IPS DF 4.7 (cell line): ENCODE measurements around the gene GPATCH1.
"Not testable (repeated sequence)": the region's sequence is repeated elsewhere in the genome, so short reads cannot be mapped to it uniquely, and the experiment has no call there.

Experiments used
- DNase-seq: peaks from one replicate; pipeline ENCODE4 v3.0.0-alpha.2; 2013; ENCODE audit warnings: low spot score; ENCODE audit errors: extremely low read depth

The GPATCH1 gene, protein sequence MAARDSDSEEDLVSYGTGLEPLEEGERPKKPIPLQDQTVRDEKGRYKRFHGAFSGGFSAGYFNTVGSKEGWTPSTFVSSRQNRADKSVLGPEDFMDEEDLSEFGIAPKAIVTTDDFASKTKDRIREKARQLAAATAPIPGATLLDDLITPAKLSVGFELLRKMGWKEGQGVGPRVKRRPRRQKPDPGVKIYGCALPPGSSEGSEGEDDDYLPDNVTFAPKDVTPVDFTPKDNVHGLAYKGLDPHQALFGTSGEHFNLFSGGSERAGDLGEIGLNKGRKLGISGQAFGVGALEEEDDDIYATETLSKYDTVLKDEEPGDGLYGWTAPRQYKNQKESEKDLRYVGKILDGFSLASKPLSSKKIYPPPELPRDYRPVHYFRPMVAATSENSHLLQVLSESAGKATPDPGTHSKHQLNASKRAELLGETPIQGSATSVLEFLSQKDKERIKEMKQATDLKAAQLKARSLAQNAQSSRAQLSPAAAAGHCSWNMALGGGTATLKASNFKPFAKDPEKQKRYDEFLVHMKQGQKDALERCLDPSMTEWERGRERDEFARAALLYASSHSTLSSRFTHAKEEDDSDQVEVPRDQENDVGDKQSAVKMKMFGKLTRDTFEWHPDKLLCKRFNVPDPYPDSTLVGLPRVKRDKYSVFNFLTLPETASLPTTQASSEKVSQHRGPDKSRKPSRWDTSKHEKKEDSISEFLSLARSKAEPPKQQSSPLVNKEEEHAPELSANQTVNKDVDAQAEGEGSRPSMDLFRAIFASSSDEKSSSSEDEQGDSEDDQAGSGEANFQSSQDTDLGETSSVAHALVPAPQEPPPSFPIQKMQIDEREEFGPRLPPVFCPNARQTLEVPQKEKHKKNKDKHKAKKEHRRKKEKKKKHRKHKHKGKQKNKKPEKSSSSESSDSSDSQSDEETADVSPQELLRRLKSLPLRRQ

DNA sequence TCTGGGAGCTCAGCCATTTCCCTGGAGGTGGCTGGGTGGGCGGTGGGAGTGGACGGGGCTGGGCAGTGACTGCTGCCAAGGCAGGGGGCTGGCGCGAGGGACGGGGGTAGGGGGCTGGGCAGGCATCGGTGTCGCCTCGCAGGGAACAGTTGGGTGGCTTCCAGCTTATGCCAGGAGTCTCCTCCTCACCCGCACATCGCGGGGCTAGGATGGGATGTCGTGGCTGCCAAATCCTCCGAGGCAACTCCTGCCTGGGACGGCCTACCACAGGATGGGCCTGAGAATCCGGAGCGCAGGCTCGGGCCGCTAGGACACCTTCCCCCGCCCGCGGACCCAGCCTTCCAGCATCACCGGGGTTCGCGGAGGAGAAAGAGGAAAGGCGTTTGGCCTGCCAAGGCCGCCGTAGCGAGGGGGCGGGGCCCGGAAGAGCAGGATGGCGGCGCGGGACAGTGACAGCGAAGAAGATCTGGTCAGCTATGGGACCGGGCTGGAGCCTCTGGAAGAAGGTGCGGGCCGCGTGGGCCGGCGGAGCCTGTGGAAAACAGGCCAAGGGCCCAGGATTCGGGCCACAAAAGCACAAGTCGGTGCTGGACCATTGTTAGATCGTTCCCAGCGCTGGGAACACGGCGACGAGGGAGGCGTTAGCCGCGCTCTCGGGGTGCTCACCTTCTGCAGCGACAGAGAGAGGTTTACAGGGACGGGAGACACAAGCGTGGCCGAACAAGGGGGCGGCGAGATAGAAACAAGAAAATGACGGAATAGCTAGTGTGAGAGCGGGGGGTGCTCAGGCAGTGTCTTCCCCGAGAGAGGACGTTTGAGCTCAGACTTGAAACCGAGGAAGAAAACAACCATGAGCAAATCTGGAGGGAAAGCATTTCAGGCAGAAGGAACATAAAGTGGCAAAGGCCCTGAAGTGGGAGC, at the start of gene GPATCH1:
TSS of gene GPATCH1 (plus strand) at position 421 of the 921 bp plus-strand sequence. CDS start at position 434, 13 bp downstream.
- DNase-seq, result no peak

DNA sequence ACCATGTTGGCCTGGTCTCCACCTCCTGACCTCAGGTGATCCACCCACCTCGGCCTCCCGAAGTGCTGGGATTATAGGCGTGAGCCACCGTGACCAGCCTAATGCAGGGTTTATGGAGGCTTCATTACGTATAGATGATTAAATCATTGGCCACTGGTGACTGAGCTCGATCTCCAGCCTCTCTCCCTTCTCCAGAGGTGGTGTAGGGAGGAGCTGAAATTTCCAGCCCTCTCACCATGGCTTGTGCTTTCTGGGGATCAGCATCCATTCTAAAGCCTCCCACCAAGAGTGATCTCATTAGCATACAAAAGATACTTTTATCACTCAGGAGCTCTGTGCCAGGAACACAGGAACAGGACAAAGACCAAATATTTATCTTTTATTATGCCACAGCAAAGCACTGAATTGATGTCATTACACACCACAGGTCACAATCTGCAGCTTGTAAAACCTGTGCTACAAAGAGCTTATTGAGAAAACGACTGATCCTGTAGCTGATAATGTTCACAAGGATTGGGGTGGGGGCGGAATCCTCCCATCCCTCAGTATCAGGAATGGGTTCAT, 48.7 kb upstream of the GPATCH1 start:
- no peak for DNase-seq

GRCh38 chr19:33035461-33035860, 45.5 kb upstream of the GPATCH1 start:
- no peak for DNase-seq

- not testable (repeated sequence) for DNase-seq
Observed at GRCh38 chr19:33036370-33037167, 44.4 kb upstream of the GPATCH1 start.

DNA sequence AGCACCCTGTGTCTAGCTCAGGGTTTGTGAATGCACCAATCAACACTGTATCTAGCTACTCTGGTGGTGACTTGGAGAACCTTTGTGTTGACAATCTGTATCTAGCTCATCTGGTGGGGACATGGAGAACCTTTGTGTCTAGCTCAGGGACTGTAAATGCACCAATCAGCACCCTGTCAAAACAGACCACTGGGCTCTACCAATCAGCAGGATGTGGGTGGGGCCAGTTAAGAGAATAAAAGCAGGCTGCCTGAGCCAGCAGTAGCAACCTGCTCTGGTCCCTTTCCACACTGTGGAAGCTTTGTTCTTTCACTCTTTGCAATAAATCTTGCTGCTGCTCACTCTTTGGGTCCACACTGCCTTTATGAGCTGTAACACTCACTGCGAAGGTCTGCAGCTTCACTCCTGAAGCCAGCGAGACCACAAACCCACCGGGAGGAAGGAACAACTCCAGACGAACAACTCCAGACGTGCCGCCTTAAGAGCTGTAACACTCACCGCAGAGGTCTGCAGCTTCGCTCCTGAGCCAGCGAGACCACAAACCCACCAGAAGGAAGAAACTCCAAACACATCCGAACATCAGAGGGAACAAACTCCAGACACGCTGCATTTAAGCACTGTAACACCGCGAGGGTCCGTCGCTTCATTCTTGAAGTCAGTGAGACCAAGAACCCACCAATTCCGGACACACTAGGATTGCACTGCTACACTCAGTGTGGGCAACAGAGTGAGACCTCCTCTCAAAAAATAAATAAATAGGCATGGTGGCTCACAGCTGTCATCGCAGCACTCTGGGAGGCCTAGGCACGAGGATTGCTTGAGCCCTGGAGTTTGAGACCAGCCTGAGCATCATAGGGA, 43.6 kb upstream of the GPATCH1 start:
- not testable (repeated sequence) for DNase-seq

GRCh38 chr19:33039108-33039599, 41.8 kb upstream of the GPATCH1 start:
- no peak for DNase-seq

GRCh38 chr19:33039815-33040214, 41.2 kb upstream of the GPATCH1 start:
- no peak for DNase-seq

DNA sequence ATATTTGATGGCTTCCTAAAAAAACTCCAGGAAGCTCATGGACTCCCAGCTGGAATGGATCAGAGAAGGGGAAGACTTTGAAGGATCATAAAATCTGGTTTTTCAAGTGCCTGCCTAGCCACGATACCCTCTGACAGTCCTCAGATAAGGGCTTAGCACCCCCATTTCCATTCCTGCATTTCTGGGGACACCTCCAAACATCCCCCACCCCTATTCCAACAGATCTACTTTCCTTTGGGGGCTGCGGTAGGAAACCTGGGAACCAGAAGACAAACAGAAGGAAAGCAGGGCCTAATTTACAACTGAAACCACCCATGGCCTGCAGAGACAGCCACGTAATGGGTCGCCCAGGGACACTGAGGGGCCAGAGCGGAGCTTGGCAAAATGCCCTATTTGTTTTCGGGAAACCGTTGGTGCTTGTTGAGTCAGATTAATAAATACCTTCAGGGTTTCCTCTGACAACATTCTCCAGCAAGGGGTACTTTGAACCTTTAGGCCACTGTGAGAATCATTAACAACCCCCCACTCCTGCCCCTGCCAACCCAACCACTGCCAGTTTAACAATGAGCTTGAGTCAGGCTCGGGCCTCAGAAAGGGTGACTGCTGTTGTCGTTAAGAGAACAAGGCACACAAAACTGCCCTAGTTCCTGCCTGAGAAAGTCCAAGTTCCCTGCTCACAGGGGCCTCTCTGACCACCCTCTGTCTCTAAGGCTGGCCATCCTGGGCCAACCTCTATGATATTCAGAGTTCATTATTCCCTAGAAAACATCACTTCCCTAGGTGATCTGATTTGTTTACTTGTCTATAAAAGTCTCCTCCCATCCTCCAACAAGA, 39.8 kb upstream of the GPATCH1 start:
- DNase-seq, result no peak

DNA sequence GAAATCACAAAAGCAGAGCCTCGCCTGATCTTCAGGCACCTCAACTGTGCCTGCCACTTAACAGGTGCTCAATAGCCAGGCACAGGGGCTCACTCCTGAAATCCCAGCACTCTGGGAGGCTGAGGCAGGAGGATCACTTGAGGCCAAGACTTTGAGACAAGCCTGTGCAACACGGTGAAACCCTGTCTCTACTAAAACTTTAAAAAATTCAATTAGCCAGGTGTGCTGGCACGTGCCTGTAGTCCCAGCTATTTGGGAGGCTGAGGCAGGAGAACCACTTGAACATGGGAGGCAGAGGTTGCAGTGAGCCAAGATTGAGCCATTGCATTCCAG, 39.2 kb upstream of the GPATCH1 start:
- not testable (repeated sequence) for DNase-seq

- no peak for DNase-seq
Observed at GRCh38 chr19:33047422-33047821, 33.6 kb upstream of the GPATCH1 start.

- no peak for DNase-seq
Observed at GRCh38 chr19:33048806-33049676, 31.9 kb upstream of the GPATCH1 start.

- DNase-seq, result no peak
Observed at GRCh38 chr19:33050110-33050509, 30.9 kb upstream of the GPATCH1 start.

- no peak for DNase-seq
Observed at GRCh38 chr19:33052352-33052972, 28.5 kb upstream of the GPATCH1 start.

DNA sequence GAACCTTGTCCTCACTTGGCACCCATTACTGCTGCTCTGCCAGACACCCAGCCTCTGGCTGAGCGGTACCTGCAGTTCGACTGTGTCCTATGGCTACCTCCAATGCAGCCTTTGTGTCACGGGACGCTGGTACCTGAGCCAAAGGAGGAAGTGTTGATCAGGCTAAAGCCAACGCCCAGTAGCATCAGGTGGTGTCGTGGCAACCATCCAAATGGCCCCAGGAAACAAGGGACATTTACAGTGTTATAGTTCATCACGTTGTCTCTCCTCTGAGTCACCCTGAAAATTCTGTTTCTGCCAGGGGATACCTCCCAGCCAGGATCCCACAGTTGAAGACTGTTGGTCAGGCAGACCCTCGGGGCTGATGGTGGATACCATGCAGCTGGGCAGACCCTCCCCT, 26.4 kb upstream of the GPATCH1 start:
- DNase-seq, result no peak

DNA sequence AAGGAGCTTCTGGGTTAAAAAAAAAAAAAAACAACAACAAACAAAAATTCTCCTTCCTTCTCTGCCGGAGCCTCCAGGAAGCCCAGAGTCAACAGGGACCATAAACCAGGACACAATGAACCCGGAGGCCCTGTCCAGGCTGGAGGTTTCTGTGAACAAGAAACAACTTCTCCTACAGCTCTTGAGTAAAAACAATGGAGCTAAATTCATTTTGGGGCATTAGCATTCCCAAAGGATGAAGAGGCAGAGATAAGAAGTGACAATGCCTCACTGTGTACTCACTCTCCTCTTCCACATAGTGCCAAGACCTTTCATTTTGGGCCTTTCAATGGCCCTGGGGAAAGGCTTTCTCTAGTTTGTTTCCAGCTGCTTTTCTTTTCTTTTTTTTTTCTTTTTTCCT, 25.3 kb upstream of the GPATCH1 start:
- no peak for DNase-seq

DNA sequence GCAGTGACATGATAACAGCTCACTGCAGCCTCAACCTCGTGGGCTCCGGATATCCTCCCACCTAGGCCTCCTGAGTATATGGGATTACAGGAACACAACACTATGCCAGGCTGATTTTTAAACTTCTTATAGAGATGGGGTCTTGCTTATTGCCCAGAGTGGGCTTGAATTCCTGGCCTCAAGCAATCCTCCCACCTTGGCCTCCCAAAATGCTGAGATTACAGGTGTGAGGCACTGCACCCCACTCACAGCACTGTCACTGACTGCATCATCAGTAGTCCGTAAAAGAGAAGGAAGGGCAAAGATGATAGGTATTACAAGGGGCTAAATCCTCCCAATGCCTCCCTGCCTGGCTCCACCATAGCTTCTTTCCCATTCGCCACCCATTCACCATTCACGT, 20.4 kb upstream of the GPATCH1 start:
- no peak for DNase-seq

GRCh38 chr19:33062902-33063301, 18.1 kb upstream of the GPATCH1 start:
- no peak for DNase-seq
